ENCODE measurements around the gene CATSPER3. TPM values are rescaled to one million over a fixed set of nuclear protein-coding genes. Genes with fewer than 3 reads are reported as not detected.
A peak's percentile ranks its signal among the peaks of the same experiment; 100 is the strongest.

The CATSPER3 gene
- total RNA-seq, 1 experiment from 2014 or later, result 0.37 TPM

DNA sequence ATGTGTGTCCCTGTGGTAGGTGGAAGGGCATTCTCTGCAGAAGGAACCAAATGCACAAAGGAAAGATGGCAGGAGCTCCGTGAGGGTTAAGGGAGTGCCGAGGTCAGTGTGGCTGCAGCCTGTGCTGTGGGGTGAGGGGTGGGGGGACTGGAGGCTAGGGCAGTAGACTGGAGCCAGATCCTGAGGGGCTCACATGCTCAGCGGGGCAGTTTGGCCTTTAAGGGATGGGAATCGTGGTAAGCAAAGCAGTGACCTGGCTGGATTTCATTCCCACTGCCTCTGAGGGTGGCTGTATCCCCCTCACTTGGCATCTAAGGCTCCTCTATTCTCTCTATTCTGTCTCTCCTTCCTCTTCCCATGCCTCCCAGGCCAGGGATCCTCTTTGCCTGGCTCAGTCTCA is 50.8 kb downstream of the CATSPER3 start:
- Mint-ChIP-seq H3K27me3 (ENCODE audit: low read depth) (peaks cover 13% of the 10 kb centered on the region), H3K36me3 (no peaks in the 10 kb centered on the region), H3K4me1 (peaks cover 5% of the 10 kb centered on the region), H3K4me3 (no peak overlapping the region), H3K27ac (no peak overlapping the region), H3K9me3 (peaks cover 1% of the 10 kb centered on the region; the same call in 1 of the 2 replicates)
- POLR2A ChIA-PET, result no interaction called here
- ATAC-seq (no peak), DNase-seq (ENCODE audit: low spot score) (no peak)
- CTCF ChIA-PET, result interaction anchor here (1.3 to 1.4 kb wide), 3 partner anchors 101 to 186 kb away, joined by 3 to 5 read pairs (median 4); no protein-coding TSS in a partner anchor
- no peak for TF ChIP-seq SP1 (CRISPR knock-in tag; conservative IDR thresholded peaks at IDR 0.05)
- no peak for TF ChIP-seq FOXJ3 (CRISPR knock-in tag; IDR thresholded peaks at IDR 0.05; ENCODE audit: borderline replicate concordance)

DNA sequence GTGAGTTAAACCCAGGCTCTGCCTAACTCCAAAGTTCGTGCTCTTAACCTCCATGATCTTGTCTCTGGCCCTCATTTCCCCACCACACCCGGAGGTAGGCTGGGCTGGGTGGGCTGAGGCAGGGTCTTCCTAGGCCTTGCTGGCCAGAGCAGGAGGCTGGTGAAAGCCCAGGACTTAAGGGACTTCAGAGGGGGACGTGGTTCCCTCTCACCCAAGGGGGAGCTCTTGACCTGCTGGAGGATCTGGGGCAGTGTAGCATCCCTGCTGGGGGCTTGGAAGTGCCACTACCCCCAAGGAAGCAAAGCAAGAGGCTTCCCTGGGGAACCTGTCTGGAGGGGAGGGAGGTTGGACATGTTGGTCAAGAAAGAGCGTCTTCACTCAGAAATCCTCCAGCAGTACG is 51.6 kb downstream of the CATSPER3 start:
- TF ChIP-seq NR3C1 (CRISPR knock-in tag; conservative IDR thresholded peaks at IDR 0.05; ENCODE audit: low read depth) (no peak), OVOL2 (CRISPR knock-in tag; IDR thresholded peaks at IDR 0.05; ENCODE audit: borderline replicate concordance) (no peak), PRRX2 (CRISPR knock-in tag; IDR thresholded peaks at IDR 0.05) (no peak), RELA (CRISPR knock-in tag; IDR thresholded peaks at IDR 0.05; ENCODE audit: borderline replicate concordance) (no peak), GTF2I (CRISPR knock-in tag; conservative IDR thresholded peaks at IDR 0.05) (no peak), TP53 (CRISPR knock-in tag; IDR thresholded peaks at IDR 0.05) (no peak)
- TF ChIP-seq, protein P1, sequence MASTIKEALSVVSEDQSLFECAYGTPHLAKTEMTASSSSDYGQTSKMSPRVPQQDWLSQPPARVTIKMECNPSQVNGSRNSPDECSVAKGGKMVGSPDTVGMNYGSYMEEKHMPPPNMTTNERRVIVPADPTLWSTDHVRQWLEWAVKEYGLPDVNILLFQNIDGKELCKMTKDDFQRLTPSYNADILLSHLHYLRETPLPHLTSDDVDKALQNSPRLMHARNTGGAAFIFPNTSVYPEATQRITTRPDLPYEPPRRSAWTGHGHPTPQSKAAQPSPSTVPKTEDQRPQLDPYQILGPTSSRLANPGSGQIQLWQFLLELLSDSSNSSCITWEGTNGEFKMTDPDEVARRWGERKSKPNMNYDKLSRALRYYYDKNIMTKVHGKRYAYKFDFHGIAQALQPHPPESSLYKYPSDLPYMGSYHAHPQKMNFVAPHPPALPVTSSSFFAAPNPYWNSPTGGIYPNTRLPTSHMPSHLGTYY (CRISPR knock-in tag; IDR thresholded peaks at IDR 0.05), result no peak
- H3K9me3 Mint-ChIP-seq, result no peaks in the 10 kb centered on the region
- CTCF ChIA-PET, result interaction anchor here (1.3 to 1.4 kb wide), 3 partner anchors 102 to 185 kb away, joined by 3 to 5 read pairs (median 4); no protein-coding TSS in a partner anchor
- DNase-seq (ENCODE audit: low spot score), result peak; percentile 23
- no peak overlapping the region for H3K4me3 Mint-ChIP-seq
- no peaks in the 10 kb centered on the region for H3K36me3 Mint-ChIP-seq
- POLR2A ChIA-PET, result no interaction called here
- no peak for ATAC-seq
- H3K27ac Mint-ChIP-seq, result no peak overlapping the region
- peaks cover 20% of the 10 kb centered on the region for H3K27me3 Mint-ChIP-seq (ENCODE audit: low read depth)
- H3K4me1 Mint-ChIP-seq, result peaks cover 5% of the 10 kb centered on the region

DNA sequence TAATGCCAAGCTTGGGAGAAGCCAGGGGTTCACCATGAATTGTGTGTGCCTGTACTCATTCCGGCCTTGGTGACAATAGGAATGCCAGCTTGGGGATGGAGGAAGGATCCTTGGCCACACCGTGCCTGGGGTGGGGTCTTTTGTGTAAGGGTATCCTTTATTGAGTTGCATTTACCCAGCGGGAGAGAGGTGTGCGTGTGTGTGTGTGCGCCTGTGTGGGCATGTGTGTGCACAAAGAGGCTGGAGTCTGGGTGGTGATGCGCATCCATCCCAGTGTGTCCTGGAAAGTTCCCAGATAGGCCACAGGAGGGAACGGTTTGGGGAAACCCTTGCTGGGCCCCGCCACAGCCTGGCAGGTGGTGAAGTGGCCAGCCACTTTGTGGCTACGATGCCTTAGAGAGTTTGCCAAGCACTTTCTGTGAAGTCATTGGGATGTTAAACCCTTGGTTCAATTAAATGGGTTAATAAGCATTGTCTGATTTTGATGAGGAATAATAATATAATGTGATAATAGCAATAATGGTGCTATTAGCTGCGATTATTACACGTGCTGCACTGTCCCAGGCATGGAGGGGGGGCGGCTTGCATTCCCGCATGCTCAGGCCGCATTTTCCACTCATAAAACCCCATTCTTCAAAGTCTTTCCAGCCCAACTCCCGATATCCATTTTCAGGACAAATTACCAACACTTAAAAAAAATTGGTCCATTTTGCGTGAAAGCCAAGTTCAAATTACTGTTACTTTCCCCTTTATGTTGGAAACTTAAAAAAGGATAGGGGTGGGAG is 52.6 kb downstream of the CATSPER3 start:
- H3K27me3 Mint-ChIP-seq (ENCODE audit: low read depth), result peaks cover 28% of the 10 kb centered on the region
- ChIA-PET CTCF (no interaction called here), POLR2A (no interaction called here)
- H3K27ac Mint-ChIP-seq, result no peak overlapping the region
- TF ChIP-seq RORB (CRISPR knock-in tag; IDR thresholded peaks at IDR 0.05), result no peak
- TF ChIP-seq NFYB (CRISPR knock-in tag; conservative IDR thresholded peaks at IDR 0.05; ENCODE audit: low read depth), result no peak
- no peak for TF ChIP-seq NR1H2 (CRISPR knock-in tag; IDR thresholded peaks at IDR 0.05)
- TF ChIP-seq, protein P2, sequence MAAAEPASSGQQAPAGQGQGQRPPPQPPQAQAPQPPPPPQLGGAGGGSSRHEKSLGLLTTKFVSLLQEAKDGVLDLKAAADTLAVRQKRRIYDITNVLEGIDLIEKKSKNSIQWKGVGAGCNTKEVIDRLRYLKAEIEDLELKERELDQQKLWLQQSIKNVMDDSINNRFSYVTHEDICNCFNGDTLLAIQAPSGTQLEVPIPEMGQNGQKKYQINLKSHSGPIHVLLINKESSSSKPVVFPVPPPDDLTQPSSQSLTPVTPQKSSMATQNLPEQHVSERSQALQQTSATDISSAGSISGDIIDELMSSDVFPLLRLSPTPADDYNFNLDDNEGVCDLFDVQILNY (CRISPR knock-in tag; IDR thresholded peaks at IDR 0.05), result no peak
- TF ChIP-seq SOX15 (CRISPR knock-in tag; IDR thresholded peaks at IDR 0.05), result no peak
- TF ChIP-seq GTF2I (CRISPR knock-in tag; conservative IDR thresholded peaks at IDR 0.05), result no peak
- H3K36me3 Mint-ChIP-seq, result no peaks in the 10 kb centered on the region
- H3K4me3 Mint-ChIP-seq, result no peak overlapping the region
- DNase-seq (ENCODE audit: low spot score), result peak; percentile 11
- no peaks in the 10 kb centered on the region for H3K9me3 Mint-ChIP-seq
- peaks cover 5% of the 10 kb centered on the region for H3K4me1 Mint-ChIP-seq
- ATAC-seq, result no peak

DNA sequence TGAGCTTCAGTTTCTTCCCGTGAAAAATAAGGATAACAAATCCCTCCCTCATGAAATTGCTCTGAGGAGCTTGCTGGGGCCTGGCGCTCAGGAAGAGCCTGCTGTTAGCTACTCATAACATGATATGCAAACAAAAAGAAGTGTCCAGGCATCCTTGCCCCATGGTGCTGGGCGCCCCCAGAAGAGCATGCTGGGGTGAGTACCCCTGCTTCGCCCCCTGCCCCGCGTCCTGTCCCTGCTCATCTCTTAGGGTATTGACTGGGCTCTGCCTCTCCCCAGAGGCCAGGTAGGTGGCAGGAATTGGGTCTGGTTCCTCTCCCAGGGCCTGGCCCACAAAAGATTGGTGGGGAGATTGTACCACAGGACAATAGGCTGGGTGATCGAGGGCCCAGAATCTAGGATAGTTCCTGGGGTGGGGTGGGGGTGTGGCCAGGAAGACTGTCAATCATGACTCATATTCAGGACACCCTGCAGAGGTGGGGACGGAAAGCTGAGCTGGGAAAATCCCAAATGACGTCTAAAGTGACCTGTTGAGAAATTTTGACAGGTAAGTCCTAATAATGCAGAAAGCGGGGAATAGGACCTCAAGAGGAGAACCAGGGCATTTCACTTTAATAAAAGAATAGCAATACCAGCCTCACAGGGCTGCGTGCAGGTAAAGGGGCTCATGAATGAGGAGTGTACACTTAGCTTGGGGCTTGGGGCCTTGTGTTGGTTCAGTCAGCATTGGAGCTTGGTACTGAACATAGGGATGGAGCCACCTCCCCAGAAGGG is 57.4 kb downstream of the CATSPER3 start:
- peaks cover 25% of the 10 kb centered on the region for H3K4me1 Mint-ChIP-seq
- no peak for DNase-seq (ENCODE audit: low spot score)
- peaks cover 77% of the 10 kb centered on the region for H3K27me3 Mint-ChIP-seq (ENCODE audit: low read depth)
- H3K36me3 Mint-ChIP-seq, result no peaks in the 10 kb centered on the region
- CTCF ChIA-PET, result interaction anchor here (0.8 to 3.6 kb wide), 5 partner anchors 108 to 192 kb away, joined by 3 to 11 read pairs (median 3); no protein-coding TSS in a partner anchor
- H3K4me3 Mint-ChIP-seq, result no peak overlapping the region
- ATAC-seq, result no peak
- POLR2A ChIA-PET, result no interaction called here
- H3K9me3 Mint-ChIP-seq, result no peaks in the 10 kb centered on the region
- H3K27ac Mint-ChIP-seq, result no peak overlapping the region
- TF ChIP-seq, protein P3, sequence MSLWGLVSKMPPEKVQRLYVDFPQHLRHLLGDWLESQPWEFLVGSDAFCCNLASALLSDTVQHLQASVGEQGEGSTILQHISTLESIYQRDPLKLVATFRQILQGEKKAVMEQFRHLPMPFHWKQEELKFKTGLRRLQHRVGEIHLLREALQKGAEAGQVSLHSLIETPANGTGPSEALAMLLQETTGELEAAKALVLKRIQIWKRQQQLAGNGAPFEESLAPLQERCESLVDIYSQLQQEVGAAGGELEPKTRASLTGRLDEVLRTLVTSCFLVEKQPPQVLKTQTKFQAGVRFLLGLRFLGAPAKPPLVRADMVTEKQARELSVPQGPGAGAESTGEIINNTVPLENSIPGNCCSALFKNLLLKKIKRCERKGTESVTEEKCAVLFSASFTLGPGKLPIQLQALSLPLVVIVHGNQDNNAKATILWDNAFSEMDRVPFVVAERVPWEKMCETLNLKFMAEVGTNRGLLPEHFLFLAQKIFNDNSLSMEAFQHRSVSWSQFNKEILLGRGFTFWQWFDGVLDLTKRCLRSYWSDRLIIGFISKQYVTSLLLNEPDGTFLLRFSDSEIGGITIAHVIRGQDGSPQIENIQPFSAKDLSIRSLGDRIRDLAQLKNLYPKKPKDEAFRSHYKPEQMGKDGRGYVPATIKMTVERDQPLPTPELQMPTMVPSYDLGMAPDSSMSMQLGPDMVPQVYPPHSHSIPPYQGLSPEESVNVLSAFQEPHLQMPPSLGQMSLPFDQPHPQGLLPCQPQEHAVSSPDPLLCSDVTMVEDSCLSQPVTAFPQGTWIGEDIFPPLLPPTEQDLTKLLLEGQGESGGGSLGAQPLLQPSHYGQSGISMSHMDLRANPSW (CRISPR knock-in tag; conservative IDR thresholded peaks at IDR 0.05; ENCODE audit: low read depth), result no peak
- TF ChIP-seq, protein P4, sequence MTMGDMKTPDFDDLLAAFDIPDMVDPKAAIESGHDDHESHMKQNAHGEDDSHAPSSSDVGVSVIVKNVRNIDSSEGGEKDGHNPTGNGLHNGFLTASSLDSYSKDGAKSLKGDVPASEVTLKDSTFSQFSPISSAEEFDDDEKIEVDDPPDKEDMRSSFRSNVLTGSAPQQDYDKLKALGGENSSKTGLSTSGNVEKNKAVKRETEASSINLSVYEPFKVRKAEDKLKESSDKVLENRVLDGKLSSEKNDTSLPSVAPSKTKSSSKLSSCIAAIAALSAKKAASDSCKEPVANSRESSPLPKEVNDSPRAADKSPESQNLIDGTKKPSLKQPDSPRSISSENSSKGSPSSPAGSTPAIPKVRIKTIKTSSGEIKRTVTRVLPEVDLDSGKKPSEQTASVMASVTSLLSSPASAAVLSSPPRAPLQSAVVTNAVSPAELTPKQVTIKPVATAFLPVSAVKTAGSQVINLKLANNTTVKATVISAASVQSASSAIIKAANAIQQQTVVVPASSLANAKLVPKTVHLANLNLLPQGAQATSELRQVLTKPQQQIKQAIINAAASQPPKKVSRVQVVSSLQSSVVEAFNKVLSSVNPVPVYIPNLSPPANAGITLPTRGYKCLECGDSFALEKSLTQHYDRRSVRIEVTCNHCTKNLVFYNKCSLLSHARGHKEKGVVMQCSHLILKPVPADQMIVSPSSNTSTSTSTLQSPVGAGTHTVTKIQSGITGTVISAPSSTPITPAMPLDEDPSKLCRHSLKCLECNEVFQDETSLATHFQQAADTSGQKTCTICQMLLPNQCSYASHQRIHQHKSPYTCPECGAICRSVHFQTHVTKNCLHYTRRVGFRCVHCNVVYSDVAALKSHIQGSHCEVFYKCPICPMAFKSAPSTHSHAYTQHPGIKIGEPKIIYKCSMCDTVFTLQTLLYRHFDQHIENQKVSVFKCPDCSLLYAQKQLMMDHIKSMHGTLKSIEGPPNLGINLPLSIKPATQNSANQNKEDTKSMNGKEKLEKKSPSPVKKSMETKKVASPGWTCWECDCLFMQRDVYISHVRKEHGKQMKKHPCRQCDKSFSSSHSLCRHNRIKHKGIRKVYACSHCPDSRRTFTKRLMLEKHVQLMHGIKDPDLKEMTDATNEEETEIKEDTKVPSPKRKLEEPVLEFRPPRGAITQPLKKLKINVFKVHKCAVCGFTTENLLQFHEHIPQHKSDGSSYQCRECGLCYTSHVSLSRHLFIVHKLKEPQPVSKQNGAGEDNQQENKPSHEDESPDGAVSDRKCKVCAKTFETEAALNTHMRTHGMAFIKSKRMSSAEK (CRISPR knock-in tag; IDR thresholded peaks at IDR 0.05; ENCODE audit: borderline replicate concordance), result no peak
- TF ChIP-seq ZNF138 (CRISPR knock-in tag; conservative IDR thresholded peaks at IDR 0.05) (no peak), ZNF416 (CRISPR knock-in tag; IDR thresholded peaks at IDR 0.05) (no peak)

All from WTC11 (cell line).